ENCODE results near the gene HCLS1. TPM values are rescaled to one million over a fixed set of nuclear protein-coding genes. Genes with fewer than 3 reads are reported as not detected.

Gene HCLS1
- total RNA-seq, 3 donors from 2014 or later (not counting 1 experiment from before 2014, with no cell fraction given), result 331 to 356 (median 336) TPM

DNA sequence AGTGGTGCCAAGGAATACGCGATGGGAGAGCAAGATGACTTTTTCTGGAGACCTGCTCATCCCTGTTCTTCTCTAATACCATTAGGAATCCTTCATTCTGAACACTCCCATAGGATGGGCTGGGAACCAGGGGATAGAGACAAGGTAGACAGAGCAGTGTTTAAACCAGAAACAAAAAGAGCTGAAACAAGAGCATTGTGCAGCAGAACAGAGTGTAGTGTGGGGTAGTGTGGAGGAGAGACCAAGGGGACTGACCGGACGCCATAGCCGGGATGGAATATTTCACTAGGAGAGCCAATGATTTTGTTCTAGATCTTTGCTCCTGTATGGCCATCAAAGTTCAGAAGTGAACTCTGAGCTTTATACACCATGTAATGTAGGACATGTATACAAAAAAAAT lies 15.6 kb downstream of the HCLS1 start:
- Histone ChIP-seq H3K9me3 (ENCODE audit: control insufficient read depth, insufficient read depth, low read length) (no peaks in the 10 kb centered on the region), H3K4me1 (ENCODE audit: control insufficient read depth, insufficient read depth, low read length) (no peaks in the 10 kb centered on the region), H3K4me3 (ENCODE audit: low read length) (no peak overlapping the region), H3K27ac (ENCODE audit: low read length) (no peak overlapping the region), H3K36me3 (ENCODE audit: control insufficient read depth, insufficient read depth, low read length) (peaks cover 68% of the 10 kb centered on the region), H3K27me3 (ENCODE audit: control insufficient read depth, insufficient read depth, low read length) (no peaks in the 10 kb centered on the region)
- Mint-ChIP-seq H3K36me3 (peaks cover 29% of the 10 kb centered on the region), H3K27ac (peak overlapping the region; percentile 20 to 27), H3K9me3 (no peaks in the 10 kb centered on the region), H3K27me3 (ENCODE audit: low read depth in 2 of 2) (no peaks in the 10 kb centered on the region), H3K4me1 (peaks cover 23 to 27% of the 10 kb centered on the region in 2 donors), H3K4me3 (no peak overlapping the region)
- intact Hi-C loops (cut with micrococcal nuclease), result no loop called here
- ATAC-seq (no peak), DNase-seq (no peak)
- TF ChIP-seq, protein P1, sequence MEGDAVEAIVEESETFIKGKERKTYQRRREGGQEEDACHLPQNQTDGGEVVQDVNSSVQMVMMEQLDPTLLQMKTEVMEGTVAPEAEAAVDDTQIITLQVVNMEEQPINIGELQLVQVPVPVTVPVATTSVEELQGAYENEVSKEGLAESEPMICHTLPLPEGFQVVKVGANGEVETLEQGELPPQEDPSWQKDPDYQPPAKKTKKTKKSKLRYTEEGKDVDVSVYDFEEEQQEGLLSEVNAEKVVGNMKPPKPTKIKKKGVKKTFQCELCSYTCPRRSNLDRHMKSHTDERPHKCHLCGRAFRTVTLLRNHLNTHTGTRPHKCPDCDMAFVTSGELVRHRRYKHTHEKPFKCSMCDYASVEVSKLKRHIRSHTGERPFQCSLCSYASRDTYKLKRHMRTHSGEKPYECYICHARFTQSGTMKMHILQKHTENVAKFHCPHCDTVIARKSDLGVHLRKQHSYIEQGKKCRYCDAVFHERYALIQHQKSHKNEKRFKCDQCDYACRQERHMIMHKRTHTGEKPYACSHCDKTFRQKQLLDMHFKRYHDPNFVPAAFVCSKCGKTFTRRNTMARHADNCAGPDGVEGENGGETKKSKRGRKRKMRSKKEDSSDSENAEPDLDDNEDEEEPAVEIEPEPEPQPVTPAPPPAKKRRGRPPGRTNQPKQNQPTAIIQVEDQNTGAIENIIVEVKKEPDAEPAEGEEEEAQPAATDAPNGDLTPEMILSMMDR (IDR thresholded peaks at IDR 0.05), result no peak
- 100% methylated on average over 4 of the region's 5 CpGs for whole genome bisulfite sequencing (ENCODE audit: insufficient coverage)

DNA sequence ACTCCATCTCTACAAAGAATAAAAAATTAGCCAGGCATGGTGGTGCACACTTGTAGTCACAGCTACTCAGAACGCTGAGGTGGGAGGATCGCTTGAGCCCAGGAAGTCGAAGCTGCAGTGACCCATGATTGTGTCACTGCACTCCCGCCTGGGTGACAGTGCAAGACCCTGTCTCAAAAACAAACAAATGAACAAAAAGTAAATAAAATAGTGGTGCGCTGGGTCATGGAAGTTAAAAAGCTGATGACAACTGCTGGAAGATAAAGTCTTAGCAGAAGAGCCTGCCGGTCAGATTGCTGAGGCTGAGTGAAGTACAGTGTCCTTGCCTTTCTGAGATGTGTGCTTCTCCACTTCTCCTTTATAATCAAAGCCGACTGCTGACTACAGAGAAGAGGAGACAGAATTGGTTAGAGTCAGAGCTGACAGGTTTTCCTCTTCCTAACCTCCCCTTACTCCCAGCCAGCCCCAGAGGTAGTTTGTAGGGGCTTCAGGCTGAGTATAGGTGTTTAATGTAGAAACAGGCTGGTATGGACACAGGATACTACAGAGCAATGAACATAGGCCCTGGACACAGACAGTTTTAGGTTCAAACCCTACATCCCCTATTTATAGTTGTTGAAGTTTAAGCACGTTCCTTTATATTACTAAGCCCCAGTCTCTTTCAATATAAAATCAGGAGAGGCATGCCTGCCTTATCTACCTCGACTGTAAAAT lies 17.9 kb downstream of the HCLS1 start:
- H3K4me3 ChIP-seq (ENCODE audit: low read length), result no peak overlapping the region
- peaks cover 41% of the 10 kb centered on the region for H3K36me3 Mint-ChIP-seq
- H3K4me1 Mint-ChIP-seq, result peaks cover 15 to 27% of the 10 kb centered on the region in 2 donors
- H3K4me1 ChIP-seq (ENCODE audit: control insufficient read depth, insufficient read depth, low read length), result no peaks in the 10 kb centered on the region
- TF ChIP-seq, protein P1 (IDR thresholded peaks at IDR 0.05), result no peak
- 94% methylated on average over 8 of the region's 9 CpGs for WGBS (ENCODE audit: insufficient coverage)
- peak overlapping the region in 1 of 2 donors; percentile 29 for H3K27ac Mint-ChIP-seq
- intact Hi-C loops (cut with micrococcal nuclease), result no loop called here
- no peaks in the 10 kb centered on the region for H3K9me3 ChIP-seq (ENCODE audit: control insufficient read depth, insufficient read depth, low read length)
- H3K27ac ChIP-seq (ENCODE audit: low read length), result no peak overlapping the region
- no peak overlapping the region for H3K4me3 Mint-ChIP-seq
- no peaks in the 10 kb centered on the region for H3K27me3 ChIP-seq (ENCODE audit: control insufficient read depth, insufficient read depth, low read length)
- H3K9me3 Mint-ChIP-seq, result no peaks in the 10 kb centered on the region
- H3K36me3 ChIP-seq (ENCODE audit: control insufficient read depth, insufficient read depth, low read length), result peaks cover 76% of the 10 kb centered on the region
- DNase-seq, result no peak
- ATAC-seq, result no peak
- H3K27me3 Mint-ChIP-seq (ENCODE audit: low read depth in 2 of 2), result no peaks in the 10 kb centered on the region

DNA sequence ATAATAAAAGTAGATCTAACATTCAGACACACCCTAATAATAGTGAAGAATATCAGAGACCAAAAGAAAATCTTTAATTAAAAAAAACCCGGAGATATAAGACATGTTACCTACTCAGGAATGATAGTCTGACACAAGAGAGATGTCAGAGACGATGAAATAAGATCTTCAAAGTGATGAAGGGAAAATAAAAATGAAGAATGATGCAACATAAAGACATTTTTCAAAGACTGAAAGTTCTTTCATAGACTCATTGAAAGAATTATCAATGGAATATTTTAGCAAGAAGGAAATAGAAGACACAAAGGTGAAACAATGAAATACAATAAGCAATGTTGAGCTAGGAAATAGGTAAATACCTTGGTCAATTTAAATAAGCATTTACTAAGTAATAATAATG lies 19.6 kb downstream of the HCLS1 start:
- H3K27me3 Mint-ChIP-seq (ENCODE audit: low read depth in 2 of 2), result no peaks in the 10 kb centered on the region
- peaks cover 53% of the 10 kb centered on the region for H3K36me3 Mint-ChIP-seq
- H3K9me3 Mint-ChIP-seq, result no peaks in the 10 kb centered on the region
- no peak overlapping the region for H3K27ac ChIP-seq (ENCODE audit: low read length)
- H3K4me1 Mint-ChIP-seq, result peaks cover 7 to 22% of the 10 kb centered on the region in 2 donors
- H3K9me3 ChIP-seq (ENCODE audit: control insufficient read depth, insufficient read depth, low read length), result no peaks in the 10 kb centered on the region
- no peaks in the 10 kb centered on the region for H3K4me1 ChIP-seq (ENCODE audit: control insufficient read depth, insufficient read depth, low read length)
- ATAC-seq (no peak), DNase-seq (no peak)
- TF ChIP-seq, protein P1 (IDR thresholded peaks at IDR 0.05), result no peak
- no peaks in the 10 kb centered on the region for H3K27me3 ChIP-seq (ENCODE audit: control insufficient read depth, insufficient read depth, low read length)
- intact Hi-C loops (cut with micrococcal nuclease), result no loop called here
- no CpG with 5 or more reads among the region's 2 CpGs for WGBS (ENCODE audit: insufficient coverage)
- H3K36me3 ChIP-seq (ENCODE audit: control insufficient read depth, insufficient read depth, low read length), result peaks cover 86% of the 10 kb centered on the region
- peak overlapping the region; percentile 2 to 62 for H3K27ac Mint-ChIP-seq
- no peak overlapping the region for H3K4me3 Mint-ChIP-seq
- H3K4me3 ChIP-seq (ENCODE audit: low read length), result no peak overlapping the region

DNA sequence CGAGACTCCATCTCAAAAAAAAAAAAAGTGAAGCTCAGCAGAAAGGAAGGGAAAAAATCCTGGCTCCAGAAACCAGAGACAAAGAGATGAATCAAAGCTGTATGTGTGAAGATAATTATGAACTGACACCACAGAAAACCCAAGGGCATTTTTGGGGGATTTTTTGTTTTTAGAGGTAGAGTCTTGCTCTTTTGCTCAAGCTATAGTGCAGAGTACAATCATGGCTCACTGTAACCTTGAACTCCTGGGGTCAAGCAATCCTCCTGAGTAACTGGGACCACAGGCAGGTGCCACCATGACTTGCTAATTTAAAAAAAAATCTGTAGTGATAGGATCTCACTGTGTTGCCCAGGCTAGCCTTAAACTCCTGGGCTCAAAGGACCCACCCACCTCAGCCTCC lies 22.8 kb downstream of the HCLS1 start:
- DNase-seq, result no peak
- H3K4me3 ChIP-seq (ENCODE audit: low read length), result no peak overlapping the region
- Mint-ChIP-seq H3K4me1 (peaks cover 7 to 22% of the 10 kb centered on the region in 2 donors), H3K27me3 (ENCODE audit: low read depth in 2 of 2) (no peaks in the 10 kb centered on the region), H3K36me3 (peaks cover 59% of the 10 kb centered on the region), H3K4me3 (no peak overlapping the region), H3K27ac (peak overlapping the region in 1 of 2 donors; percentile 18), H3K9me3 (no peaks in the 10 kb centered on the region)
- TF ChIP-seq, protein P1 (IDR thresholded peaks at IDR 0.05), result no peak
- no peaks in the 10 kb centered on the region for H3K27me3 ChIP-seq (ENCODE audit: control insufficient read depth, insufficient read depth, low read length)
- H3K9me3 ChIP-seq (ENCODE audit: control insufficient read depth, insufficient read depth, low read length), result no peaks in the 10 kb centered on the region
- peaks cover 89% of the 10 kb centered on the region for H3K36me3 ChIP-seq (ENCODE audit: control insufficient read depth, insufficient read depth, low read length)
- 91% methylated on average over 1 of the region's 1 CpG for WGBS (ENCODE audit: insufficient coverage)
- no peak for ATAC-seq
- intact Hi-C loops (cut with micrococcal nuclease), result no loop called here
- H3K27ac ChIP-seq (ENCODE audit: low read length), result no peak overlapping the region
- no peaks in the 10 kb centered on the region for H3K4me1 ChIP-seq (ENCODE audit: control insufficient read depth, insufficient read depth, low read length)
